ENCODE results near the gene CHMP2B. TPM values are rescaled to one million over a fixed set of nuclear protein-coding genes. Genes with fewer than 3 reads are reported as not detected.

The CHMP2B gene
- total RNA-seq, 6 donors from 2014 or later = 15.7 to 56.3 (median 38.9) TPM

- H3K36me3 ChIP-seq = no peaks in the 10 kb centered on the region
- no peaks in the 10 kb centered on the region for H3K27me3 ChIP-seq
- 29 to 47% methylated on average over 2 of the region's 2 CpGs for WGBS, 2 donors
- H3K4me3 ChIP-seq = no peak overlapping the region
- ATAC-seq (ENCODE audit: low FRiP score in 2 of 2) = no peak
- no peaks in the 10 kb centered on the region for H3K4me1 ChIP-seq
- TF ChIP-seq POLR2A (IDR thresholded peaks at IDR 0.05) = no peak
- TF ChIP-seq POLR2AphosphoS5 (IDR thresholded peaks at IDR 0.05) = no peak
- no peak for TF ChIP-seq EP300 (IDR thresholded peaks at IDR 0.05)
- no peak for TF ChIP-seq CTCF (IDR thresholded peaks at IDR 0.05)
- H3K27ac ChIP-seq = no peak overlapping the region
- DNase-seq = no peak
- no peaks in the 10 kb centered on the region for H3K9me3 ChIP-seq
Measured at GRCh38 chr3:87206070-87206469, 21.0 kb upstream of the CHMP2B start.

- H3K36me3 ChIP-seq = no peaks in the 10 kb centered on the region
- no peak for ATAC-seq (ENCODE audit: low FRiP score in 2 of 2)
Measured at GRCh38 chr3:87206635-87207034, 20.5 kb upstream of the CHMP2B start.

GRCh38 chr3:87207460-87207859 lies 19.6 kb upstream of the CHMP2B start:
- DNase-seq = no peak
- H3K36me3 ChIP-seq = no peaks in the 10 kb centered on the region
- H3K4me1 ChIP-seq = no peaks in the 10 kb centered on the region
- no peak overlapping the region for H3K4me3 ChIP-seq
- H3K27ac ChIP-seq = no peak overlapping the region
- WGBS, 2 donors = 54 to 62% methylated on average over 1 of the region's 1 CpG
- no peaks in the 10 kb centered on the region for H3K27me3 ChIP-seq
- no peak for TF ChIP-seq POLR2AphosphoS5 (IDR thresholded peaks at IDR 0.05)
- no peak for TF ChIP-seq EP300 (IDR thresholded peaks at IDR 0.05)
- no peak for TF ChIP-seq POLR2A (IDR thresholded peaks at IDR 0.05)
- no peak for TF ChIP-seq CTCF (IDR thresholded peaks at IDR 0.05)
- no peak for ATAC-seq (ENCODE audit: low FRiP score in 2 of 2)
- no peaks in the 10 kb centered on the region for H3K9me3 ChIP-seq

More at GRCh38 chr3:87206635-87207034, 20.5 kb upstream of the CHMP2B start:
- WGBS, 2 donors = 46 to 61% methylated on average over 1 of the region's 1 CpG
- Histone ChIP-seq H3K27ac (no peak overlapping the region), H3K9me3 (no peaks in the 10 kb centered on the region), H3K4me3 (no peak overlapping the region), H3K4me1 (no peaks in the 10 kb centered on the region), H3K27me3 (no peaks in the 10 kb centered on the region)
- TF ChIP-seq POLR2AphosphoS5 (IDR thresholded peaks at IDR 0.05) (no peak), EP300 (IDR thresholded peaks at IDR 0.05) (no peak), POLR2A (IDR thresholded peaks at IDR 0.05) (no peak), CTCF (IDR thresholded peaks at IDR 0.05) (no peak)
- no peak for DNase-seq

DNA sequence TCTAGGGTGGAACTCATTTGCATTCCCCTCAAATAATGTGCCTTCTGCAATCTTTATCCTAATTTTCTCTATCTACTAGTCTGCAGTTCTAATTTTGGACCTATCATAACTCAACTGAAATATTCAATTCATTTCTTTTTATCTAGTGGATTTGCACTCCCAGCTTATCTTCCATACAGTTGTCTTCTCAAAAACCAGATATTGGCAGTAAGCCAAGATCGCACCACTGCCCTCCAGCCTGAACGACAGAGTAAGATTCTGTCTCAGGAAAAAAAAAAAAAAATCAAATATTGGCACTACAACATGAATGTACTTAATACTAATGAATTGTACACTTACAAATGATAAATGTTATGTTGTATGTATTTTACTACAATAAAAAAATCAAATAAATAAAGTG lies 18.0 kb upstream of the CHMP2B start:
- Histone ChIP-seq H3K27ac (no peak overlapping the region), H3K9me3 (no peaks in the 10 kb centered on the region), H3K4me1 (no peaks in the 10 kb centered on the region), H3K36me3 (no peaks in the 10 kb centered on the region), H3K27me3 (no peaks in the 10 kb centered on the region), H3K4me3 (no peak overlapping the region)
- TF ChIP-seq POLR2A (IDR thresholded peaks at IDR 0.05) = no peak
- TF ChIP-seq CTCF (IDR thresholded peaks at IDR 0.05) = no peak
- TF ChIP-seq EP300 (IDR thresholded peaks at IDR 0.05) = no peak
- no peak for TF ChIP-seq POLR2AphosphoS5 (IDR thresholded peaks at IDR 0.05)
- WGBS, 2 donors = 17 to 32% methylated on average over 2 of the region's 2 CpGs
- ATAC-seq (ENCODE audit: low FRiP score in 2 of 2) (no peak), DNase-seq (no peak)

DNA sequence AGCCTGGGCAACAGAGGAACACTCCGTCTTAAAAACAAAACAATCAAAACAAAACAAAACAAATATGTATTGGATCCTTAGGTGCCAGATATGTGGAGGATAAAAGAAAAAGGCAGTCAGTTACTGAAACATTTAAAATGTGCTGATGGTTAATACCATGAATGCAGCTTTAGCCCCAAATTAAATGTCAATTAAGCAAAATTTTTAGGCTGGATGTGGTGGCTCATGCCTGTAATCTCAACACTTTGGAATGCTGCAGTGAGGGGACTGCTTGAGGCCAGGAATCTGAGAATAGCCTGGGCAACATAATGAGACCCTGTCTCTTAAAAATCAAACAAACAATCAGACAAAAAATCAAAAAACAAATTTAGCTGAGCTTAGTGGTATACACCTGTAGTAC lies 8.5 kb upstream of the CHMP2B start:
- H3K27me3 ChIP-seq = no peaks in the 10 kb centered on the region
- TF ChIP-seq POLR2AphosphoS5 (IDR thresholded peaks at IDR 0.05) (no peak), EP300 (IDR thresholded peaks at IDR 0.05) (no peak), CTCF (IDR thresholded peaks at IDR 0.05) (no peak), POLR2A (IDR thresholded peaks at IDR 0.05) (no peak)
- H3K36me3 ChIP-seq = no peaks in the 10 kb centered on the region
- no peaks in the 10 kb centered on the region for H3K9me3 ChIP-seq
- ATAC-seq (ENCODE audit: low FRiP score in 2 of 2) = no peak
- no peak overlapping the region for H3K4me3 ChIP-seq
- WGBS, 2 donors = 88 to 89% methylated on average over 1 of the region's 1 CpG
- H3K4me1 ChIP-seq = no peaks in the 10 kb centered on the region
- no peak for DNase-seq
- H3K27ac ChIP-seq = no peak overlapping the region

All from upper lobe of left lung (tissue), 6 donors.